Dedifferentiated amniotic fluid mesenchymal stem cell (primary cell): ENCODE results near the gene LRRC25.

ENCODE experiments used
- DNase-seq: peaks from one replicate; pipeline ENCODE4 v3.0.0-alpha.2; 2016; ENCODE audit errors: extremely low spot score

LRRC25 gene

DNA sequence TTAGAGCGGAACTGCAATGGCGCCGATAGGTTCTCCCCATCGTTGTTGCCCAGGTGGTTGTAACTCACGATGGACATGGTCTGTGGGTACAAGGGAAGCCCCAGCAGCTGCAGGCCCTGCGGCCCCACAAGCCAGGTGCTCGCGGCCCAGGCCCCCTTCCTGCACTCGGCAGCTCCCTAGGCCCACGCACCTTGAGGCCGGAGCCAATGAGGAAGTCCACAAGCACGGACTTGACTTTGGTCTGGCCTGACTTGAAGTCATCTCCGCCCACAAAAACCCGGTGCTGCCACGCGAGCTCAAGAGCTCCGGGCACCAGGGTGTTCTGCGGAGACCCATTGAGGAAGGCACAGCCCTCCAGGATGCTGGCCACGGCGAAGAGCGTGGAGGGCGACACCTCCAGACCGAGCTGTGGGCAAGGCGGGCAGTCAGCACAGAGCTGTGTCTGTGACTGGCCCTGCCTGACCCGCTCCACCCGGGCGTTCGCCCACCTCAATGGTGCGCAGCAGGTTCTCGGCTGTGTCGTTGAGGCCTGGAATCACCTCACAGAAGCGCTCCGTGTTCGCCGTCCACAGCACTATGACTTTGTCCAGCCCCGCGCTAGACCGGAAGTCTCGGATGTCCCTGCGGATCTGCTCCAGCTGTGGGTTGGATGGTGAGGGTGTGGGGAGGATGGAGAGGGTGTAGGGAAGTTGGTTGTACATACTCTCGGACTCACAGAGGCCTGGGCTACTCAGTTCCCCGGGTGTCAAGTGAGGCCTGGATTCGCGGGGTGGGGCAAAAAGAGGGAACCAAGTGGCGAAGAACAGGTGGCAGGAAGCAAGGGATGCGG is 38.6 kb upstream of the LRRC25 start:
- DNase-seq = no peak

DNA sequence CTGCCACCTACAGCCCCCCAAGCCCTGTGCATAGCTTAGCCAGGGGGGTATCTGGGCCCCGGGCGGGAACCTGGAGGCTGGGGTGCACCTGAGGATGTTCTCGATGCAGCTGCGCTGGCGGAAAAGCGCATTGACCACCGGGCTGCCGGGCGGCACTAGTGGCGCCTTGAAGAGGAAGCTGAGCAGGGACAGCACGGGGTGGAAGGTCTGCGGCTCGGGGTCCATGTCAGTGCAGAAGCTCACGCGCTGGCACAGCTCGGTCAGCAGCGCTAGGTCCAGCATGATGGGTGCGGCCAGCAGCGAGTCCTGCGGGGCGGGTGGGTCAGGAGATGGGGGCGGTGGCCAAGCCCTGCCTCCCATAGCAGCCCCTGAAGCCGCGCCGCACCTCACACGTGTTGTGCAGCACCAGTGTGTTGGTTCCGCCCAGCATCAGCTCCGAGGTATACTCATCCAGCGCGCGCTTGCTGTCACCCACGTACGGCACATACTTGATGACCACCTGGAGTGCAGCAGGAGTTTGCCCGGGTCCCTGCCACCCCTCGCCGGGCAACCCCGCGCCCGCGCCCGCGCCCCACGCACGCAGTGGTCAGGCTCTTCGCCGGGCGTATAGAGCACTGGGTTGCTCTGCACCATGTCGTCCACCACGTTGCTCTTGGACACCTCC is 37.9 kb upstream of the LRRC25 start:
- DNase-seq = no peak

DNA sequence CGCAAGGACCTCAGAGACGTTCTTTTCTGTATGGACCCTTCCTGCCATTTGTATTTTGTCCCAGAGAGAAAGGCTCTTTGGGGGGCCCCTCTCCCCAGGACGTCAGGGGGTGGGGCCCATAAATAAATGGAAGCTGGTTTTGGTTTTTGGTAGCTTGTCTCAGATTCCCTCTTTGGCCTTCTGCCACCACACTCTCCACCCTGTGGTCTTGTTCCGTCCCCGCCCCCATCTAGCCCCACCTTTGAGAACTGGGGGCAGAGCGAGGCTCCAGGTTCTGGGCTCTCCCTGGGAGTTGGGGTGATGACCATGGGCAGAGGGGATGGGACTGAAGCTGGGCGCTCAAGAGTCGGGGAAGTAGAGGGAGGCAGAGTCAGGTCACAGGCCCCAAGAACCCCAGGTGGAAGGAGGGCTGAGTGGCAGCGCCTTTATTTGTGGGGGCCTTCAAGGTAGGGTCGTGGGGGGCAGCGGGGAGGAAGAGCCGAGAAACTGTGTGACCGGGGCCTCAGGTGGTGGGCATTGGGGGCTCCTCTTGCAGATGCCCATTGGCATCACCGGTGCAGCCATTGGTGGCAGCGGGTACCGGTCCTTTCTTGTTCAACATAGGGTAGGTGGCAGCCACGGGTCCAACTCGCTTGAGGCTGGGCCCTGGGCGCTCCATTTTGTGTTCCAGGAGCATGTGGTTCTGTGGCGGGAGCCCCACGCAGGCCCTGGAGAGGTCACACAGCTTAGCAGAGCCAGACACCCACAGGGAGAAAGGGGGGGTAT is 37.2 kb upstream of the LRRC25 start:
- no peak for DNase-seq

DNA sequence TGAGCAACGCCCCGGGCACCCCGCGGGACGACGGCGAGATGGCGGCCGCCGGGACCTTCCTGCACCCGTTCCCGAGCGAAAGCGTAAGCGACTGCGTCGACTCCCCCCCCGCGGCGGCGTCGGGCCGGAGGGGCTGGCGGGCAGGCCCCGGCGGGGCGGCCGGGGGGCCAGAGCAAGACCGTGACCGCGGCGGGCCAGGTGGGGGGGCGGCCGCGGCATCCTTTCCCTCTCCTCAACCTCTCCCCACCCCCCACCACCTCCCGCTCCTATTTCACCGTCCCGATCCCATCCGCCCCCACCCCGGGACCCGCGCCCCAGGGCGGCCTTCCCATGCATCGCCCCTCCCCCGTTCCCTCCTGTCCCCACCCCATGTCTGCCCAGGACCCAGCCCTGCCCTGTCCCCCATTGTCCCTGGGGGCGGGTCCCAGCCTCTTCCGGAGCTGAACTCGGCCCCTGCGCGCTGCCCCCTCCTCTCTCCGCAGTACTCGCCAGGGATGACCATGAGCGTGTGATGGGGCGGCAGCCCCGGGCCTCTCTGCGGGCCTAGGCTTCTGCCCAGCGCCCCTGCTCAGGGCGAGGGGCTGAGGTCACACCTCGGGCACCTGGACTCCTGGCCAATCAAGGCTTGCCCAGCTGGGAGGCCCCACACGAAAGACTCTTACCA is 36.4 kb upstream of the LRRC25 start:
- DNase-seq = no peak

DNA sequence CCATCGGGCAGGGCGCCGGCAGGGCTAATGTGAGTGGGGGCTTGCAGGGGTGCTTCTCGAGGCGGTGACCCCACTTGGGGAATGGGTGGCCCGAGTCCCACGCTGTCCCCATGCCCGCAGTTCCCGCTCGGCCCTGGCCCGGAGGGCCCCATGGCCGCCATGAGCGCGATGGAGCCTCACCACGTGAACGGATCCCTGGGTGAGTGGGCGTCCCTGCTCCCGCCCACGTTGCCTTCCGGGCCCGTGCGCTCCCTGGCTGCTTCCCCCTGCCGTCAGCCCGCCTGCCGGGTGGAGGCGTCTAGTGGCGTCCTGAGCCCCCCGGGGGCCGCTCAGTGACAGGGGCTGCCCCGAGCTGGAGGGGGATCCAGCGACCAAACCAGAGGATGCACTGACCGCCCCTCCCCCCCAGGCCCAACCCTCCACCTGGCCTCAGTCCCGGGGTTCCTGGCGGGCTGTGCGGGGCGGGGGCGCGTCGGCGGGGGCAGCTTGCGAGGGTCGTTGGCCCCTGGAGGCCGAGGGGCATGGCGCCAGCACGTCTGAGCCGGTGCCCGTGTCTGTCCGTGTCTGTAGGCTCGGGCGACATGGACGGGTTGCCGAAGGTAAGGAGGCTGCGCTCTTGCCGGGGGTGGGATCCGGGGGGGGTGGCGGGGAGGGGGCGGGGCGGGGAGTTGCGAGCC is 35.7 kb upstream of the LRRC25 start:
- no peak for DNase-seq

DNA sequence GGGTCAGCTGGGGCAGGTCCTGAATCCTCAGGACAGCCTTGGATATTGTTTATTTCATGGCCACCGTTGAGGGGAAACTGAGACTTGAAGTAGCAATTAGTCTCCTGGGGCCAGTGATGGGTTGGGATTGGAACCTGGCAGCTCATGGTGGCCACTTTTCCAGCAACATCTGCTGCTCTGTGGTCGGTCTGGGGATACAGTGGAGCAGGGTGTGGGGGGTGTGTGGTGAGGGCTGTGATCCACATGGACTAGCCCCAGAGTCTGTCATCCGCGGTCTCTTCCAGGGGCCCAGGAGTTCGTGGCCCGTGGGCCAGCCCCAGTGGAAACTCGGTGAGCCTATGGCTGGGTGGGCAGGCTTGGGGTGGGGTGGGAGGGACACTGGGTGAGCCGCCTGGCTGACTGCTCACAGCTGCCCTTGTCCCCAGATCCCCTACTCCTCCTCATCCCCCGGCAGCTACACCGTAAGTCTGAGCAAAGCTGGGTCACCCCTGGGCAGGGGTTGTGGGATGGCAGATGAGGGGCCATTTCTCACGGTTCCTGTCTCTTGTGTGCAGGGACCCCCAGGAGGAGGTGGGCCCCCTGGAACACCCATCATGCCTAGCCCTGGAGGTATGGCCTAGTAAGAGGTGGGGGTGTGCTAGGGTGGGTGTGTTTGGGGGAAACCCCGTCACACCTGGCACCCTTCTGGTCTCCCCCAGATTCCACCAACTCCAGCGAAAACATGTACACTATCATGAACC is 35.0 kb upstream of the LRRC25 start:
- DNase-seq = no peak

DNA sequence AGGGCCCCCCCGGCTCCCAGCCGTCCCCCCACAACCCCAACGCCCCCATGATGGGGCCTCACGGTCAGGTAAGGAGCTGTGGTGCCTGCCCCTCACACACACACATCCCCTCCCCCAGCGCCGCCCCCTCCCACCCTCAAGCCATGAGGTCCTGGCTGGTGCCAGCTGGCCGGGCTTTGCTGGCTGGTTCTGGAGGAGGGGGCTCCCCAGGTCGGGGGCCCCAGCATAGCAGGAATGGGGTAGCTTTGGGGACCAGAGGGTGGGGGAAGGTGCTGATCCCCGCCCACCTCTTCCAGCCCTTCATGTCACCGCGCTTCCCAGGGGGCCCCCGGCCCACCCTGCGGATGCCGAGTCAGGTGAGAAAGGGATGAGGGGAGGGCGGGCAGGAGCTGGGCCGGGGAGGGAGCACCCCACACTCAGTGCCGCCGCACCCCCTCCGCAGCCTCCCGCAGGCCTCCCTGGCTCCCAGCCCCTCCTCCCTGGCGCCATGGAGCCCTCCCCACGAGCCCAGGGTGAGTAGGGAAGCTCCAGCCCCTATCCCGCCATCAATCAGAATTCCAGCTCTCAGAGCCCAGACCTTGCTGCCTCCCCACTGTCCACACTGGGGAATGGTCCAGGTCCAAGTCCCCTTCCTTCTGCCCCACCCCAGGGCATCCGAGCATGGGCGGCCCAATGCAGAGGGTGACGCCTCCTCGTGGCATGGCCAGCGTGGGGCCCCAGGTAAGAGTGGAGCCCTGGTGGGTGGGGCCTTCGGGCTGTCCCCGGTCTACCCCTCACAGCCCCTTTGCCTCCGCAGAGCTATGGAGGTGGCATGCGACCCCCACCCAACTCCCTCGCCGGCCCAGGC is 34.2 kb upstream of the LRRC25 start:
- no peak for DNase-seq

DNA sequence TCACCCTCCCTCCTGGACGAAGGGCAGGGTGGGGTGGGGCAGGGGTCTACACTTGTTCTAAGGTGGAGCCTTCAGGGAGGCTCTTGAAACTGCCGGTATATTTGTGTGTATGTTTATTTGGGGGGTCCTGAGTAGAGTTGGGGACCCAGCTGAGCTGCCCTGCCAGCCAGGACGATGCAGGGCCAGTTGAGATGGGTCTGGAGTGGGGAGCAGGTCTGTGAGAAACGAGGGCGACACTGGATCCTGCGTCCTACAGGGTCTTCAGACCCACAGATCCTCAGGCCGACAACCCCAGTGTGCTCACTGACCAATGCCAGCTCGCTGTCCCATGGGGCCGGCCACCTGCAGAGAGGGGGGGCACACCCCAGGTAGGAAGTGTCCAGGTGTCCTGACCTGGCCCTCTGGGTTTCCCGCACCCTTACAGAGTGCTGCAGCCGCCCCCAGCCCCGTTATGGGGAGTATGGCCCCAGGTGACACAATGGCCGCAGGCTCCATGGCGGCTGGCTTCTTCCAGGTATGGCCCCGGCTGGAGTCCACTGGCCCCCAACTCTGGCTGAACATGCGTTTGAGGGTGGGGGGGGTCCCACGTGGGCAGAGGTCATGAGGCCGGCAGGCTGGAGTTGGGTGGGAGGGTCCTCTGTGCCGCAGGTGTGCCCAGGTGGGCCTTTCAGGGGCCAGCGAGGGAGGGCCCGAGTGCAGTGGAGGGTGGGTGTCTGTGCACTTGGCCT is 33.2 kb upstream of the LRRC25 start:
- no peak for DNase-seq

DNA sequence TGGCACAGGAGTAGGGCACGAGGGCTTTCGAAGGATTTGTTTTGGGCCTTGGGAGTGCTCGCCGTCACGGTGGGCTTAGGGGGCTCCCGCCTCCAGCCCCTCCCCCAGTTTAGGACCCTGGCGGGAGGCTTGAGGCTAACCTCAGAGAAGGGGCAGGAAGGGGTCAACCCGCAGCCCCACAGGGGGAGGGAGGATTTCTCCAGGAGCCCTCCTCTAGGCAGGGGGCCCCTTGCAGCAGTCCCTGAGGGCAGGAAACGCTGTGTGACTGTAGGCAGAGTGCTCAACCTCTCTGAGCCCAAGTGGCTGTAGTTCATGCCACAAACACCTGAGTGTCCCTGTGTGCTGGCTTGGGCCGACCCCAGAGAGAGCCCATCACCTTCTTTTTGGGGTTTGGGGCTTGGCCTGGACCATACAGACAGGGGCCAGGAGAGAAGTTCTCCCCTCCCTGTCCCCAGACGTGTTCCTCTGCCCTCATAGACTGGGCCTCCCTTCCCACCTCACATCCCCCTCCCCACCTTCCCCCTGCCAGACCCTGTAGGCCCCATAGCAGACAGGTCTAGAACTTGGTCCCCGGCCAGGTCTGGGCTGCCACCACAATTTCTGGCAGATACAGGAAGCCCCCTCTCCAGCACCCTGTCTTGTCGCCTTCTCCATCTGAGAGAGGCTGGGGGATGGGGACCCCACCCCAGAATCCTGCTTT is 32.4 kb upstream of the LRRC25 start:
- DNase-seq = no peak

DNA sequence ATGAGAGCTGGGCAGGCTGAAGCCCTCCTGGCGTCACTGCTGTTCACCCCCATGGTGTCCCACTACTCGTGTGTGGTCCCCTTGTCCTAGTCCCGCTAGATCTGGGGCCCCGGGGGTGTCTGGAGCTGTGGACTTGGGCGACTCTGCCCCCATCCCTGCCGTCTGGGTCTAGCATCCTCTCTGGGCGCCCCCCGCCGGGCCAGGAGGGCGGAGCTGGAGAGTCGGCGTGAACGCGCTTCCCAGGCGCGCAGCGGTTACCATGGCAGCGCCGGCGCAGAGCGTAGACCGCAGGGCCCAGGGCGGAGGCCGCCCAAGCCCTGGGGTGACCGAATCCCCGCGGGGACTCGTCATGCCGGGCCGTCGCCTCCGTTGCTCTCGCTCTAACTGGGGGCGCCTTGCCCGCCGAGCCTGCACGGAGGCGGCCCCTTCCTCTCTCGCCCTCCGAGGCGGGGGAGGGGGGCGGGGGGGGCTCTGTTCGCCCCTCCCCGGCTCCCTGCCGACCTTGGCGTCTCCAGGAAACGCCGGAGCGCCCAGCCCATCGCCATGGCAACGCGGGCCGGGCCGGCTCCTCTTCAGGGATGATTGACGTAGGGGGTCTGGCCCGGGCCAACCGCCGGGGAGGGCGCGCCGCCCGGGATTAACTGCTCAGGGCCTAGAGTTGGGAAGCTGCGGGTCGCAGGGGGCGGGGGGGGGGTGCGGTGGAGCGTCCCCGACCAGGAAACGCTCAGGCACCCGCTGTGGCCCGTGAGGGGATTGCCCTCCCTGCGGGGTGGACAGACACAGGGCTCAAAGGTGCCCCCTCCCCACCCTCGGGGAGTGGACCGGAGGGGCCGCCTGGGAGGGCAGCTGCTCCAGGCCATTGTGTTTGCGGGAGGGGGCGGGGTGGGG is 31.6 kb upstream of the LRRC25 start:
- peak; percentile 63 for DNase-seq

DNA sequence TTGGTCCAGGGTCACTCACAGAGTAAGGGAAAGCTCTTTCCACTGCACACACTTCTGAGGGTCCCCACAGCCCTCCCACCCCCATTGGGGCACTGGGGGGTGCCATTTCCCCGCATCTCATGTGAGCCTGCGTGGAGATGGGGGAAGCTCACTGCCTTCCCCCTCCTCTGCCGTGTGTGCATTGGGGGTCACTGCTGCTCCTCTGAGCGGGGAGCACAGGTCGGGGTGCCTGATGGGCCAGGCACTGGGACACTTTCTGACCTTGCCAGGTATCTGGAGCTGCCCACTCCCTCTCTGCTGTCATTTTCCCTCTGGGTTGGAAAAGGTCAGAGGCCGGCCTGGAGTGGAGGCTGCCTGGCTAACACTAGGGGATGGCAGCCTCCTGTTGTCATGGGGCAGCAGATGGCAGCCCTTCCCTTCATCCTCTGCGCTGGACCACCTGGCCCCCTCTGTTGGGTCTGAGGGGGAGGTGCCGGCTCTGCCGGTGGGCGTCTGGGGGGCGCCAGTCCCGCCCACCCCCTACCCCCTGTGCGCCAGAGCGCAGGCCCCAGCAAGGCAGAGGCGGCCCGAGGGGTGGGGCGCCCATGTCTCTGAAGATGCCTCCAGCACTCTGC is 30.9 kb upstream of the LRRC25 start:
- no peak for DNase-seq

DNA sequence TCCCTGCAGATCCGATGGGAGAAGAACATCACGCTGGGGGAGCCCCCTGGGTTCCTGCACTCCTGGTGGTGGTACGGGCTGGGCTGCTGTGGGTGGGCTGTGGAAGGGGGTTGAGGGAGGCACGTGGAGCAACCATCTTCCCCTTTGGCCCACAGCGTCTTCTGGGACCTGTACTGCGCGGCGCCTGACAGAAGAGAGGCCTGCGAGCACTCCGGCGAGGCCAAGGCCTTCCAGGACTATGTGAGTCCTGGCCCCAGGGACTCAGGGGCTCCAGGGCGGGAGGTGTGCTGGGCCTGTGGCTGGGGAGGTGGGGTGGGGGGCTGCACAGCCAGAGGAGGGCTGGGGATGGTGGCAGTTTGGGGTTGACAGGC is 30.3 kb upstream of the LRRC25 start:
- DNase-seq = no peak

DNA sequence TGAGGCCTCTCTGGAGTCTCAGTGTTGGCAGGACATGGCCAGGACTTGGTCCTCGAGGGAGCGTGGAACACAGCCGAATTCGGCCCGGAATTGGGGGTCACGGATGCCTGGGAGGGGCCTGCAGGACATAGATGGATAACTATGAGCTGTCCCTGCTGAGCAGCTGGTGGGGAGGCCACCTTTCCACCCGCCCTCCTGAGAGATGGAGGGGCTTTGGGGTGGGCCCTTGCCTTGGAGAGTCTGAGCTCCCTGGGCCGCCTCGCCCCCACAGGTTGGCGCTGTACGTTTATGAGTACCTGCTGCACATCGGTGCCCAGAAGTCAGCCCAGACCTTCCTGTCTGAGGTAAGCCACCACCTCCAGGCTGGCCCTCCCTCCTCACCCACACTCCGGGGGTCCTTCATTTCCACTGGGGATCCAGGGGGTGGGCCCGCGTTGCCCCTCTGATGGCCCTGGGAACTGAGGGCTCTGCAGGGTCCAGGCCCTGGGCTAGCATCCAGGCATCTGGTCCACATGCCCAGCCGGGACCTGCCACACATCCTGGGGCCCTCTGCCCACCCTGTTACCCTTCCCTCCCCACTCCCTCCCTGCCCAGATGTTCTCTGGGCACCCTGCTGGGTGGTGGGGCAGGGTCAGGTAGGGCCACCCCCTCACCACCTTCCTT is 29.8 kb upstream of the LRRC25 start:
- no peak for DNase-seq

DNA sequence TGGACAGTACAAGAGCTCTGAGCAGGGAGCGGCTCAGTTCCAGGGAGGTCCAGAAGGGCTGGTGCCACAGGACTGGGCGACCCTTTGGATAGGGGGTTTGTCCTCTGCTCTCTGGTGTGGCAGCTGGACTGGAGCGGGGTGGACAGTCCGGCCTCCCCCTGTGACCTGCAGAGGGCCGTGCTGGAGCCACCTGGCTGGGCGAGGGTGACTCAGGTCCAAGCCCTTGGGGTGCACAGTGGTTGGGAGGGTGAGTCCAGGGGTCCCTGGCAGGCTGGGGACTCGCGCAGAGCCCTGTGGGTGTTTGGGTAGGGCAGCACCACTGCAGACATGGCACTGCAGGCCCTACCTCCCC is 29.0 kb upstream of the LRRC25 start:
- DNase-seq = no peak

DNA sequence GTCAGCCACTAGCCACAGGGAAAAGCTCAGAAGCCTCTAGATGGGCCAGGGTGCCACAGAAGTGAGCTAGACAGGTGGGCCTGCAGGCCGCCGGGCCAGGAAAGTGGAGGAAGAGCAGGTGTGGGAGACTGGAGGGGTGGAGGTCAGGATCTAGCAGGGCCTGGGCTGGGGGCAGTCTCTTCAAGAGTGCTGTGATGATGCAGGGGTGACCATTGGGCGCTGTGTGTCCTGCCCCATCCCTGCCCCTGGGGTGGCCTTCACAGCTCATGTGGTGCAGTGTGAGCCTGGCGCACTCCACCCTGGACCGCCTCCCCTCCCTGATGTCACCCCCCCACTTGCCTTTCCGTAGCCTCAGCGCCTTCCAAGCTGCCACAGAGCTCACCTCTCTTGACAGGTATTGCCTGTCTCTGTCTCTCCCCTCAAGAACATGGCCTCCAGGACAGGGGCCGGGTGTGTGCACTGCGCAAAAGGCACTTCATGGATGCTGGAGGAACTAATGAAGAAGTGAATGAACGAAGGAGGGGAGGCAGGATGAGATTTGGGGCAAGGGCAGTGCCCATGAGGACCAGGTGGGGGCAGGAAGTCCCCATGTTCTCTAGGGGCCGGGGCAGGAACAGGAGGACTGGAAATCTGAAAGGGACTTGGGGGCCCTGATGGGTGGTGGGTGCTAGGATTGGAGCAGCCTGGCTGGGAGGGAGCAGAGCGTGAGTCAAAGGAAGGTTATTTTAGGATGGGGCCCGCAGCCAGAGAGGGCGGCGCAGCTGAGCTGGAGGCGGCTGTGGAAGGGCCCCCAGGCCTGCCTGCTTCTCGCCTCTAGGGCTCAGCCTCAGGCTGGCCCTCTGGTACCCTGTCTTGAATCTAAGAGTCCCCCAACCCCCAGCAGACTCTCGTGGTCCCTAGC is 28.3 kb upstream of the LRRC25 start:
- DNase-seq = peak; percentile 74
